GM12878 (cell line): ENCODE data around the gene RBM44. TPM values are rescaled to one million over a fixed set of nuclear protein-coding genes. Genes with fewer than 3 reads are reported as not detected.

ENCODE experiments used
- ATAC-seq: fragments of 200-7000 bp; cut with Tn5 transposase; 3 replicates; pipeline ENCODE4 v1.9.1; 2020; ENCODE audit warnings: mild to moderate bottlenecking, moderate library complexity
- BruUV-seq: library from RNA; stranded (reverse); fragments of 400-500 nt; replicated peaks from 2 replicates; lab custom pipeline; 2021; lab: Mats Ljungman, UMichigan
- CTCF ChIA-PET: fragments of 300-600 bp; sonication (Branson Sonifier 250); formaldehyde crosslinking; extraction: SDS; loops from one replicate; lab custom pipeline; 2021; ENCODE audit warnings: inconsistent platforms; lab: Yijun Ruan, JAX
- POLR2A ChIA-PET: fragments of 350-600 bp; formaldehyde crosslinking; extraction: SDS; loops from one replicate; lab custom pipeline; 2021; ENCODE audit warnings: inconsistent platforms; lab: Charles Lee
- RAD21 ChIA-PET: fragments of 300-600 bp; sonication (Branson Sonifier 250); formaldehyde crosslinking; loops from one replicate; lab custom pipeline; 2023; ENCODE audit warnings: antibody characterized with exemption; ENCODE audit not compliant: unreplicated experiment; lab: Charles Lee
- SMC1A ChIA-PET: fragments of 300-600 bp; sonication (Branson Sonifier 250); formaldehyde crosslinking; loops from one replicate; lab custom pipeline; 2023; ENCODE audit not compliant: unreplicated experiment, uncharacterized antibody; lab: Charles Lee
- DNase-seq: peaks from one replicate; pipeline ENCODE4 v3.0.0-alpha.2; 2011; ENCODE audit warnings: low read depth, low spot score
- FAIRE-seq: peaks from 3 replicates; lab custom pipeline; 2011; peaks lifted over from hg19 to GRCh38; lab: Jason Lieb, UNC
- H2AFZ ChIP-seq: 2 replicates; pipeline ENCODE4 v1.6.0; 2011; ENCODE audit warnings: low read depth, low read length, control low read depth; ENCODE audit not compliant: control insufficient read depth
- H3K27ac ChIP-seq: 2 replicates; pipeline ENCODE4 v1.5.1; 2011; ENCODE audit warnings: control low read depth; ENCODE audit not compliant: control insufficient read depth, insufficient read depth
- H3K27me3 ChIP-seq, 2 experiments: replicated peaks in 1 of 2; 2 replicates each; pipeline versions ENCODE4 v1.6.0 to v1.6.1; 2011; ENCODE audit warnings: low read length in 1 of 2; ENCODE audit not compliant: control insufficient read depth in 2 of 2, insufficient read depth in 2 of 2
- H3K36me3 ChIP-seq, 2 experiments: 2 replicates each; pipeline ENCODE4 v1.5.1; 2011; ENCODE audit warnings: low read length in 1 of 2; ENCODE audit not compliant: control insufficient read depth in 2 of 2, insufficient read depth in 2 of 2
- H3K4me1 ChIP-seq: 2 replicates; pipeline ENCODE4 v1.6.1; 2011; ENCODE audit warnings: mild to moderate bottlenecking, low read length, moderate library complexity, mixed read lengths; ENCODE audit not compliant: control insufficient read depth, insufficient read depth
- H3K4me2 ChIP-seq: 2 replicates; pipeline ENCODE4 v1.6.0; 2011; ENCODE audit warnings: control low read depth; ENCODE audit not compliant: control insufficient read depth, insufficient read depth
- H3K4me3 ChIP-seq: fragments of 200-600 bp; sonication (generic); 2 replicates; pipeline ENCODE4 v1.5.1; 2016
- H3K79me2 ChIP-seq: 2 replicates; pipeline ENCODE4 v1.6.0; 2011; ENCODE audit warnings: low read length; ENCODE audit not compliant: control insufficient read depth, insufficient read depth
- H3K9ac ChIP-seq: 2 replicates; pipeline ENCODE4 v1.8.0; 2011; ENCODE audit warnings: low read length, control low read depth, mixed read lengths; ENCODE audit not compliant: control insufficient read depth, insufficient read depth
- H3K9me3 ChIP-seq: replicated peaks from 3 replicates; pipeline ENCODE4 v1.5.1; 2011; ENCODE audit warnings: mild to moderate bottlenecking, low read length; ENCODE audit not compliant: control insufficient read depth, insufficient read depth
- H4K20me1 ChIP-seq: 2 replicates; pipeline ENCODE4 v1.6.0; 2011; ENCODE audit not compliant: control insufficient read depth, insufficient read depth
- ATF7 ChIP-seq: fragments of 450-650 bp; IDR thresholded peaks from 2 replicates; pipeline ENCODE4 v1.6.1; 2016; ENCODE audit warnings: low read depth, mild to moderate bottlenecking
- ETV6 ChIP-seq, 2 experiments: fragments of 450-650 bp in 1 of 2; IDR thresholded peaks in 1 of 2; conservative IDR thresholded peaks in 1 of 2; 2 replicates each; pipeline ENCODE4 v1.6.1; 2014; ENCODE audit warnings: antibody characterized with exemption in 1 of 2, borderline replicate concordance in 1 of 2, low read depth in 1 of 2, mild to moderate bottlenecking in 1 of 2, moderate library complexity in 1 of 2
- FOXK2 ChIP-seq: fragments of 450-650 bp; IDR thresholded peaks from 2 replicates; pipeline ENCODE4 v1.6.1; 2017; ENCODE audit warnings: mild to moderate bottlenecking, moderate library complexity
- JUNB ChIP-seq: IDR thresholded peaks from 2 replicates; pipeline ENCODE4 v1.6.1; 2016; ENCODE audit warnings: antibody characterized with exemption, mild to moderate bottlenecking
- MTA2 ChIP-seq: fragments of 450-650 bp; IDR thresholded peaks from 2 replicates; pipeline ENCODE4 v1.6.1; 2016; ENCODE audit warnings: low read depth, mild to moderate bottlenecking, moderate library complexity
- MXI1 ChIP-seq: fragments of 150-350 bp; IDR thresholded peaks from 2 replicates; pipeline ENCODE4 v1.6.1; 2011; ENCODE audit warnings: low read depth, mild to moderate bottlenecking, inconsistent platforms, low read length, improper control_type of control experiment
- STAT1 ChIP-seq: fragments of 450-650 bp; conservative IDR thresholded peaks from 2 replicates; pipeline ENCODE4 v1.6.1; 2014; ENCODE audit warnings: antibody characterized with exemption, mild to moderate bottlenecking
- WGBS: methylation state at CpG from one replicate; pipeline ENCODE4 v1.1.6; 2016; ENCODE audit warnings: low lambda C conversion rate; ENCODE audit not compliant: insufficient replicate concordance, insufficient coverage; ENCODE audit errors: missing lambda C conversion rate; 5-methylcytosine and 5-hydroxymethylcytosine counted together
- in situ Hi-C: fragments of 300-500 bp; cut with MboI; formaldehyde crosslinking; loops from 9 replicates; pipeline ENCODE4 v1.14.3; 2018; ENCODE audit warnings: mixed read lengths
- intact Hi-C: fragments of 100-400 bp; cut with micrococcal nuclease; formaldehyde crosslinking; loops from one replicate; pipeline ENCODE4 v1.14.2; 2022; ENCODE audit not compliant: unreplicated experiment
- polyA plus RNA-seq, 11 experiments: library from polyadenylated mRNA; depleted of rRNA in 4 of 11; unstranded in 6 of 11; stranded (reverse) in 5 of 11; fragments of >200 nt; fragmentation: Nextera tagmentation in 4 of 11; fragmentation: Illumina TruSeq in 1 of 11; extraction: Ambion mirVana in 4 of 11; extraction: Trizol in 1 of 11; gene quantifications; 1 replicate in 1 of 11; 2 replicates in 10 of 11; pipeline versions ENCODE4 v1.2.1 to v1.2.3, GENCODE V29; 2011 to 2016; ENCODE audit warnings: inconsistent platforms in 2 of 11, missing spikeins in 2 of 11, low read depth in 1 of 11
- total RNA-seq, 4 experiments: library from RNA; depleted of rRNA in 3 of 4; stranded (reverse); fragments of >200 nt in 3 of 4; fragmentation: Illumina TruSeq in 1 of 4; extraction: Trizol in 1 of 4; gene quantifications; 2 replicates each; pipeline versions ENCODE4 v1.2.1 to v1.2.3, GENCODE V29; 2013 to 2021
- TF ChIP-seq, protein P1 (sequence below): IDR thresholded peaks from 2 replicates; pipeline ENCODE4 v1.6.1; 2012; ENCODE audit warnings: low read depth, low read length, improper control_type of control experiment
- TF ChIP-seq, protein P2 (sequence below): fragments of 450-650 bp; IDR thresholded peaks from 2 replicates; pipeline ENCODE4 v1.6.1; 2017; ENCODE audit warnings: mild to moderate bottlenecking
- TF ChIP-seq, protein P3 (sequence below): fragments of 450-650 bp; IDR thresholded peaks from 2 replicates; pipeline ENCODE4 v1.6.1; 2017; ENCODE audit warnings: mild to moderate bottlenecking, low read depth, inconsistent platforms; ENCODE audit not compliant: poor library complexity, severe bottlenecking
- TF ChIP-seq, protein P4 (sequence below), 3 experiments: IDR thresholded peaks in 2 of 3; conservative IDR thresholded peaks in 1 of 3; 2 replicates each; pipeline ENCODE4 v1.5.1; 2011; ENCODE audit warnings: low read depth in 3 of 3, low read length in 3 of 3, mild to moderate bottlenecking in 3 of 3, control low read depth in 2 of 3, moderate library complexity in 2 of 3, inconsistent platforms in 1 of 3, mixed read lengths in 1 of 3; ENCODE audit not compliant: control insufficient read depth in 2 of 3, insufficient read depth in 1 of 3; ENCODE audit errors: extremely low read depth in 1 of 3

The RBM44 gene
- total and polyA plus RNA-seq, 10 of the 15 experiments (the other 5 are each of a cell fraction or from before 2014, with no cell fraction given), result 0.14 to 1.4 (median 0.62) TPM; not detected in 1

DNA sequence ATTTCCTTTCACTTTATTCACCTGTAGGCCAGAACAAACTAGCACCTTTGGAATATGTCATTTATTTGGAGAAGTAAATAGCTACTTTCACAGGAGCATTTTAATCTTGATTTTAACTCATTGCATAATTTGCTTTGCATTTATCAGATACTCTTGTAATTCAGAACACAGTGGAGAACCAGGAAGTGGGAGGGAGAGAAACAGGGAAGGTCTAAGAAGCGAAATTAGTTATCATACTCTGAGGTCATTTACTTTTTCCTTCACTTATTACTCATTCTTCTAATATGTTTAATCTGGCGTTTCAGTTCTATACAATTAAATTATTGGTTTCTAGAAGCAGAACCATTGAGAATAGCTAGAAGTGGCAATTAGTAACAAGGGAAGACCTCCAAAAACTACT is 20.7 kb downstream of the RBM44 start:
- H4K20me1 ChIP-seq, result no peaks in the 10 kb centered on the region

More for the DNA sequence above, 20.7 kb downstream of the RBM44 start:
- RAD21 ChIA-PET, result interaction anchor here (0.8 to 1.2 kb wide), 2 partner anchors 8 to 444 kb away, joined by 3 read pairs; no protein-coding TSS in a partner anchor
- 24% methylated on average over 2 of the region's 2 CpGs for WGBS
- H2AFZ ChIP-seq, result no peak overlapping the region
- CTCF ChIA-PET, result interaction anchor here (1.0 to 1.1 kb wide), 3 partner anchors 19 to 153 kb away, joined by 3 read pairs; no protein-coding TSS in a partner anchor
- TF ChIP-seq, protein P1, sequence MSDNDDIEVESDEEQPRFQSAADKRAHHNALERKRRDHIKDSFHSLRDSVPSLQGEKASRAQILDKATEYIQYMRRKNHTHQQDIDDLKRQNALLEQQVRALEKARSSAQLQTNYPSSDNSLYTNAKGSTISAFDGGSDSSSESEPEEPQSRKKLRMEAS, result no peak
- TF ChIP-seq, protein P2, sequence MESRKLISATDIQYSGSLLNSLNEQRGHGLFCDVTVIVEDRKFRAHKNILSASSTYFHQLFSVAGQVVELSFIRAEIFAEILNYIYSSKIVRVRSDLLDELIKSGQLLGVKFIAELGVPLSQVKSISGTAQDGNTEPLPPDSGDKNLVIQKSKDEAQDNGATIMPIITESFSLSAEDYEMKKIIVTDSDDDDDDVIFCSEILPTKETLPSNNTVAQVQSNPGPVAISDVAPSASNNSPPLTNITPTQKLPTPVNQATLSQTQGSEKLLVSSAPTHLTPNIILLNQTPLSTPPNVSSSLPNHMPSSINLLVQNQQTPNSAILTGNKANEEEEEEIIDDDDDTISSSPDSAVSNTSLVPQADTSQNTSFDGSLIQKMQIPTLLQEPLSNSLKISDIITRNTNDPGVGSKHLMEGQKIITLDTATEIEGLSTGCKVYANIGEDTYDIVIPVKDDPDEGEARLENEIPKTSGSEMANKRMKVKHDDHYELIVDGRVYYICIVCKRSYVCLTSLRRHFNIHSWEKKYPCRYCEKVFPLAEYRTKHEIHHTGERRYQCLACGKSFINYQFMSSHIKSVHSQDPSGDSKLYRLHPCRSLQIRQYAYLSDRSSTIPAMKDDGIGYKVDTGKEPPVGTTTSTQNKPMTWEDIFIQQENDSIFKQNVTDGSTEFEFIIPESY, result no peak
- TF ChIP-seq JUNB (peak; percentile 44), STAT1 (no peak), ETV6 (conservative IDR thresholded peaks at IDR 0.05 in 1 of 2, IDR thresholded peaks at IDR 0.05 in 1 of 2; ENCODE audit: borderline replicate concordance in 1 of 2, low read depth in 1 of 2) (0 out of 4 replicates have a peak, but pooled peaks of 1 of the 2 experiments have one; percentile 28), FOXK2 (no peak), ATF7 (no peak), MTA2 (peak; percentile 71; the same call in 1 of the 2 replicates), MXI1 (no peak)
- TF ChIP-seq, protein P3, sequence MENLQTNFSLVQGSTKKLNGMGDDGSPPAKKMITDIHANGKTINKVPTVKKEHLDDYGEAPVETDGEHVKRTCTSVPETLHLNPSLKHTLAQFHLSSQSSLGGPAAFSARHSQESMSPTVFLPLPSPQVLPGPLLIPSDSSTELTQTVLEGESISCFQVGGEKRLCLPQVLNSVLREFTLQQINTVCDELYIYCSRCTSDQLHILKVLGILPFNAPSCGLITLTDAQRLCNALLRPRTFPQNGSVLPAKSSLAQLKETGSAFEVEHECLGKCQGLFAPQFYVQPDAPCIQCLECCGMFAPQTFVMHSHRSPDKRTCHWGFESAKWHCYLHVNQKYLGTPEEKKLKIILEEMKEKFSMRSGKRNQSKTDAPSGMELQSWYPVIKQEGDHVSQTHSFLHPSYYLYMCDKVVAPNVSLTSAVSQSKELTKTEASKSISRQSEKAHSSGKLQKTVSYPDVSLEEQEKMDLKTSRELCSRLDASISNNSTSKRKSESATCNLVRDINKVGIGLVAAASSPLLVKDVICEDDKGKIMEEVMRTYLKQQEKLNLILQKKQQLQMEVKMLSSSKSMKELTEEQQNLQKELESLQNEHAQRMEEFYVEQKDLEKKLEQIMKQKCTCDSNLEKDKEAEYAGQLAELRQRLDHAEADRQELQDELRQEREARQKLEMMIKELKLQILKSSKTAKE, result no peak
- TF ChIP-seq, protein P4, sequence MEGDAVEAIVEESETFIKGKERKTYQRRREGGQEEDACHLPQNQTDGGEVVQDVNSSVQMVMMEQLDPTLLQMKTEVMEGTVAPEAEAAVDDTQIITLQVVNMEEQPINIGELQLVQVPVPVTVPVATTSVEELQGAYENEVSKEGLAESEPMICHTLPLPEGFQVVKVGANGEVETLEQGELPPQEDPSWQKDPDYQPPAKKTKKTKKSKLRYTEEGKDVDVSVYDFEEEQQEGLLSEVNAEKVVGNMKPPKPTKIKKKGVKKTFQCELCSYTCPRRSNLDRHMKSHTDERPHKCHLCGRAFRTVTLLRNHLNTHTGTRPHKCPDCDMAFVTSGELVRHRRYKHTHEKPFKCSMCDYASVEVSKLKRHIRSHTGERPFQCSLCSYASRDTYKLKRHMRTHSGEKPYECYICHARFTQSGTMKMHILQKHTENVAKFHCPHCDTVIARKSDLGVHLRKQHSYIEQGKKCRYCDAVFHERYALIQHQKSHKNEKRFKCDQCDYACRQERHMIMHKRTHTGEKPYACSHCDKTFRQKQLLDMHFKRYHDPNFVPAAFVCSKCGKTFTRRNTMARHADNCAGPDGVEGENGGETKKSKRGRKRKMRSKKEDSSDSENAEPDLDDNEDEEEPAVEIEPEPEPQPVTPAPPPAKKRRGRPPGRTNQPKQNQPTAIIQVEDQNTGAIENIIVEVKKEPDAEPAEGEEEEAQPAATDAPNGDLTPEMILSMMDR (IDR thresholded peaks at IDR 0.05 in 2 of 3, conservative IDR thresholded peaks at IDR 0.05 in 1 of 3; ENCODE audit: control insufficient read depth in 2 of 3, extremely low read depth in 1 of 3, insufficient read depth in 1 of 3, low read depth in 3 of 3, low read length in 3 of 3), result no peak
- no peak overlapping the region for H3K9ac ChIP-seq
- H3K4me2 ChIP-seq, result no peak overlapping the region
- no peaks in the 10 kb centered on the region for H3K27me3 ChIP-seq
- intact Hi-C loops, result no loop called here
- no peak for FAIRE-seq
- H3K27ac ChIP-seq, result no peak overlapping the region
- SMC1A ChIA-PET, result interaction anchor here (0.9 to 1.9 kb wide), 5 partner anchors 8 to 290 kb away, joined by 3 to 6 read pairs (median 3); no protein-coding TSS in a partner anchor
- POLR2A ChIA-PET, result interaction anchor here (0.6 to 1.0 kb wide), 3 partner anchors 86 to 291 kb away, joined by 3 to 6 read pairs (median 3); no protein-coding TSS in a partner anchor
- H3K9me3 ChIP-seq, result no peaks in the 10 kb centered on the region
- H3K36me3 ChIP-seq, result no peaks in the 10 kb centered on the region
- no peak for DNase-seq
- no peaks in the 10 kb centered on the region for H3K79me2 ChIP-seq
- peak; percentile 23 for ATAC-seq
- H3K4me3 ChIP-seq, result no peak overlapping the region
- no peaks in the 10 kb centered on the region; the same call in 1 of the 2 replicates for H3K4me1 ChIP-seq
- in situ Hi-C loops, result no loop called here
- no TSS peak for BruUV-seq
